ENCODE measurements around the gene DPY19L1. TPM values are rescaled to one million over a fixed set of nuclear protein-coding genes. Genes with fewer than 3 reads are reported as not detected.
"Not testable (repeated sequence)": the region's sequence is repeated elsewhere in the genome, so short reads cannot be mapped to it uniquely, and the experiment has no call there.

The DPY19L1 gene
- total RNA-seq (10.8 TPM), polyA plus RNA-seq (5.5 TPM)
- long read RNA-seq, donor 1, result 0 reads
- long read RNA-seq, donor 2, result 0 reads
- long read RNA-seq, donor 3, full-length matches to known transcripts, result 1 of 1 reads
- long read RNA-seq, donor 3, partial matches to known transcripts, result 0 of 1 reads
- long read RNA-seq, donor 3, other reads (novel, unspliced or antisense), result 0 of 1 reads
- long read RNA-seq, donor 4, full-length matches to known transcripts, result 1 of 1 reads
- long read RNA-seq, donor 4, partial matches to known transcripts, result 0 of 1 reads
- long read RNA-seq, donor 4, other reads (novel, unspliced or antisense), result 0 of 1 reads
- long read RNA-seq, donor 5, full-length matches to known transcripts, result 1 of 1 reads
- long read RNA-seq, donor 5, partial matches to known transcripts, result 0 of 1 reads
- long read RNA-seq, donor 5, other reads (novel, unspliced or antisense), result 0 of 1 reads
- long read RNA-seq, donor 6, full-length matches to known transcripts, result 2 of 2 reads
- long read RNA-seq, donor 6, partial matches to known transcripts, result 0 of 2 reads
- long read RNA-seq, donor 6, other reads (novel, unspliced or antisense), result 0 of 2 reads
- long read RNA-seq, donor 7, full-length matches to known transcripts, result 3 of 3 reads
- long read RNA-seq, donor 7, partial matches to known transcripts, result 0 of 3 reads
- long read RNA-seq, donor 7, other reads (novel, unspliced or antisense), result 0 of 3 reads
- long read RNA-seq, donor 8, result 0 reads
- long read RNA-seq, donor 9, result 0 reads
- long read RNA-seq, donor 10, full-length matches to known transcripts, result 2 of 2 reads
- long read RNA-seq, donor 10, partial matches to known transcripts, result 0 of 2 reads
- long read RNA-seq, donor 10, other reads (novel, unspliced or antisense), result 0 of 2 reads

DNA sequence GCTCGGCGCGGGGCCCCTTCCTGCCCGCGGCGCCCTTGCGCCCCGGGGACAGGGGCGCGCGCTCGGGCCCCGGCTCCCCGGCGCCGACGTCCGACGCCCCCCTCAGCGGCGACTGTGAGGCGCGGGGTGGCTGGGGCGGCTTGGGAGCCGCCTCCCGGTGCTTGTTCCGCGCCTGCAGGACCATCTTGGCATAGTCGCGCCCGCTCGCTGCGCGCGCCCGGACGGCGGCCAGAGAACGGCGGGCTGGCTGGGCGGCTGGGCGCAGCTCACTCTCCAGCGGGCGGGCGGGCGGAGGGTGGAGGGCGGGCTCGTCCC, at the start of gene DPY19L1:
DPY19L1 (minus strand) TSS at position 275 of the 315 bp plus-strand sequence; CDS start at position 184, 91 bp downstream.
- Histone ChIP-seq H3K27me3 (ENCODE audit: control insufficient read depth in 2 of 2, insufficient read depth in 1 of 2, low read length in 1 of 2) (peaks cover 0 to 26% of the 10 kb centered on the region in 2 donors), H3K4me1 (ENCODE audit: control insufficient read depth in 2 of 2, insufficient read depth in 2 of 2, low read length in 2 of 2) (peaks cover 4 to 5% of the 10 kb centered on the region in 2 donors), H3K36me3 (ENCODE audit: control insufficient read depth in 2 of 2, insufficient read depth in 2 of 2, low read length in 1 of 2) (no peaks in the 10 kb centered on the region), H3K27ac (ENCODE audit: low read depth in 1 of 2, low read length in 1 of 2) (peak within 1 kb of the TSS in 1 of 2 donors; percentile 89), H3K9me3 (ENCODE audit: control insufficient read depth in 2 of 2, insufficient read depth in 1 of 2, low read length in 1 of 2) (peaks cover 0 to 3% of the 10 kb centered on the region in 2 donors), H3K4me3 (ENCODE audit: low read length in 2 of 2) (peak within 1 kb of the TSS; percentile 62 to 88)
- no peak for DNase-seq (ENCODE audit: low read depth in 6 of 9, low spot score in 9 of 9)
- WGBS, result under 1% methylated on average over 48 of the region's 48 CpGs

DNA sequence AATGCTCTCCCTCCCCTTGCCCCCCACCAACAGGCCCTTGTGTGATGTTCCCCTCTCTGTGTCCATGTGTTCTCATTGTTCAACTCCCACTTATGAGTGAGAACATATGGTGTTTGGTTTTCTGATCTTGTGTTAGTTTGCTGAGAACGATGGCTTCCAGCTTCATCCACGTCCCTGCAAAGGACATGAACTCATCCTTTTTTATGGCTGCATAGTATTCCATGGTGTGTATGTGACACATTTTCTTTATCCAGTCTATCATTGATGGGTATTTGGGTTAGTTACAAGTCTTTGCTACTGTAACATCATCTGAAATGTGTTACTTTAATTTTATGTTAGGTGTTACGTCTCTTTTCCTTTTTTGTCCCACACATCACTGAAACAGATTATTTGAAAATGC, 42.2 kb upstream of the DPY19L1 start:
- not testable (repeated sequence) for DNase-seq (ENCODE audit: low read depth in 6 of 9, low spot score in 9 of 9); H3K27me3 ChIP-seq (ENCODE audit: control insufficient read depth in 2 of 2, insufficient read depth in 1 of 2, low read length in 1 of 2); H3K4me1 ChIP-seq (ENCODE audit: control insufficient read depth in 2 of 2, insufficient read depth in 2 of 2, low read length in 2 of 2); H3K36me3 ChIP-seq (ENCODE audit: control insufficient read depth in 2 of 2, insufficient read depth in 2 of 2, low read length in 1 of 2); H3K4me3 ChIP-seq (ENCODE audit: low read length in 2 of 2); H3K9me3 ChIP-seq (ENCODE audit: control insufficient read depth in 2 of 2, insufficient read depth in 1 of 2, low read length in 1 of 2); H3K27ac ChIP-seq (ENCODE audit: low read depth in 1 of 2, low read length in 1 of 2)
- 81% methylated on average over 3 of the region's 3 CpGs for WGBS

- WGBS, result 67% methylated on average over 5 of the region's 5 CpGs
- not testable (repeated sequence) for H3K27me3 ChIP-seq (ENCODE audit: control insufficient read depth in 2 of 2, insufficient read depth in 1 of 2, low read length in 1 of 2); H3K4me1 ChIP-seq (ENCODE audit: control insufficient read depth in 2 of 2, insufficient read depth in 2 of 2, low read length in 2 of 2); H3K9me3 ChIP-seq (ENCODE audit: control insufficient read depth in 2 of 2, insufficient read depth in 1 of 2, low read length in 1 of 2); DNase-seq (ENCODE audit: low read depth in 6 of 9, low spot score in 9 of 9); H3K4me3 ChIP-seq (ENCODE audit: low read length in 2 of 2); H3K27ac ChIP-seq (ENCODE audit: low read depth in 1 of 2, low read length in 1 of 2); H3K36me3 ChIP-seq (ENCODE audit: control insufficient read depth in 2 of 2, insufficient read depth in 2 of 2, low read length in 1 of 2)
Observed at GRCh38 chr7:35074008-35074407, 36.7 kb upstream of the DPY19L1 start.

GRCh38 chr7:35072950-35073827, 35.9 kb upstream of the DPY19L1 start:
- DNase-seq (ENCODE audit: low read depth in 6 of 9, low spot score in 9 of 9); H3K27me3 ChIP-seq (ENCODE audit: control insufficient read depth in 2 of 2, insufficient read depth in 1 of 2, low read length in 1 of 2); H3K27ac ChIP-seq (ENCODE audit: low read depth in 1 of 2, low read length in 1 of 2); H3K36me3 ChIP-seq (ENCODE audit: control insufficient read depth in 2 of 2, insufficient read depth in 2 of 2, low read length in 1 of 2); H3K9me3 ChIP-seq (ENCODE audit: control insufficient read depth in 2 of 2, insufficient read depth in 1 of 2, low read length in 1 of 2); H3K4me3 ChIP-seq (ENCODE audit: low read length in 2 of 2); H3K4me1 ChIP-seq (ENCODE audit: control insufficient read depth in 2 of 2, insufficient read depth in 2 of 2, low read length in 2 of 2): not testable (repeated sequence)
- WGBS, result 43% methylated on average over 14 of the region's 14 CpGs

- DNase-seq (ENCODE audit: low read depth in 6 of 9, low spot score in 9 of 9), result not testable (repeated sequence)
Observed at GRCh38 chr7:35069084-35069483, 31.8 kb upstream of the DPY19L1 start.

GRCh38 chr7:35065382-35065781, 28.1 kb upstream of the DPY19L1 start:
- DNase-seq (ENCODE audit: low read depth in 6 of 9, low spot score in 9 of 9); H3K9me3 ChIP-seq (ENCODE audit: control insufficient read depth in 2 of 2, insufficient read depth in 1 of 2, low read length in 1 of 2); H3K27ac ChIP-seq (ENCODE audit: low read depth in 1 of 2, low read length in 1 of 2); H3K27me3 ChIP-seq (ENCODE audit: control insufficient read depth in 2 of 2, insufficient read depth in 1 of 2, low read length in 1 of 2); H3K4me1 ChIP-seq (ENCODE audit: control insufficient read depth in 2 of 2, insufficient read depth in 2 of 2, low read length in 2 of 2); H3K4me3 ChIP-seq (ENCODE audit: low read length in 2 of 2); H3K36me3 ChIP-seq (ENCODE audit: control insufficient read depth in 2 of 2, insufficient read depth in 2 of 2, low read length in 1 of 2): not testable (repeated sequence)
- 69% methylated on average over 2 of the region's 2 CpGs for whole genome bisulfite sequencing

More at GRCh38 chr7:35069084-35069483, 31.8 kb upstream of the DPY19L1 start:
- 93% methylated on average over 1 of the region's 1 CpG for WGBS
- H3K9me3 ChIP-seq (ENCODE audit: control insufficient read depth in 2 of 2, insufficient read depth in 1 of 2, low read length in 1 of 2); H3K4me1 ChIP-seq (ENCODE audit: control insufficient read depth in 2 of 2, insufficient read depth in 2 of 2, low read length in 2 of 2); H3K4me3 ChIP-seq (ENCODE audit: low read length in 2 of 2); H3K36me3 ChIP-seq (ENCODE audit: control insufficient read depth in 2 of 2, insufficient read depth in 2 of 2, low read length in 1 of 2); H3K27me3 ChIP-seq (ENCODE audit: control insufficient read depth in 2 of 2, insufficient read depth in 1 of 2, low read length in 1 of 2); H3K27ac ChIP-seq (ENCODE audit: low read depth in 1 of 2, low read length in 1 of 2): not testable (repeated sequence)

GRCh38 chr7:35058571-35058970, 21.3 kb upstream of the DPY19L1 start:
- WGBS, result over 99% methylated on average over 3 of the region's 3 CpGs
- H3K9me3 ChIP-seq (ENCODE audit: control insufficient read depth in 2 of 2, insufficient read depth in 1 of 2, low read length in 1 of 2); H3K4me3 ChIP-seq (ENCODE audit: low read length in 2 of 2): not testable (repeated sequence)

DNA sequence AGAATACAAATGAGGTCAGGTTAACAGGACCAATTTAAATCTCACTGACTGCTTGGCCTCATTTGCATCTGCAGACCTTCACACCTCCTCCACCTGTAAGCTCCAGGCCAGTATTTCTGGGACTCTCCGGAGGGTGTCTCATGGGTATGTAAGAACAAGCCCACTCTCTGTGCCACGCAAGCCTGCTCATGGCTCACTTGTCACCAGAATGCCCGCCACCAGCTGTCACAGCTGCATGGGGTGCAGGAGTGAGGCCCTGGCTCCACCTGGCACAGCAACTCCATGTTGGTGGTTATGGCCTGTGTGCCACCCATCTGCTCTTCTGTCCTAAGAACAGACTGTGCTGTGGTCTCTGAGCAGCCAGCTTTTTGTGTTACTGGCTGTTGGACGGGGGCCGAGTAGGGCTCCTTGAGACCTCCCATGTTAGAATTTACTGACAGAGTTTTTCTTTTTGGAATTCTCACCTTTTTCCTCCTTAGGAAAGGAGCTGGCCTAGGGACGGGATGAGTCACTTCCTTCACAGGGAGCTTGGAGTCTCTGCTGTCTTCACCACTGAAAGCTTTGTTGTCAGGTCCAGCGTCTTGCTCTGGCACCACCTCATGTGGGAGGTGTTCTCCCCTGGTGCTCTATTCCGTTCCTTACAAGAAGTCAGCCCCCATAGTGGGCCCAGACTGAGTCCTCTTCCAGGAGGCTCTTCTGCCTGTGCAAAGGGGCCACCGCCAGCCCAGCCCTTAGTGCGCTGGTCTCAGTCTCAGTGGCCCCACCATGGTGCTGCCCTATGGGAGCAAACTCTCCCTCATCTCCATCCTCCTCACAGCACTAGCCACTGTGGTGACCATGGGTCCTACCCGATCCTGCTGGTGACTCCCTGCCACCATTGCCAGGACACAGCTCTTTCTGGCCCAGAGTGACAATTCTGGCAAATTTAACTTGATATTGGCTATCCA, 20.5 kb upstream of the DPY19L1 start:
- H3K4me1 ChIP-seq (ENCODE audit: control insufficient read depth in 2 of 2, insufficient read depth in 2 of 2, low read length in 2 of 2); H3K27me3 ChIP-seq (ENCODE audit: control insufficient read depth in 2 of 2, insufficient read depth in 1 of 2, low read length in 1 of 2); H3K9me3 ChIP-seq (ENCODE audit: control insufficient read depth in 2 of 2, insufficient read depth in 1 of 2, low read length in 1 of 2); DNase-seq (ENCODE audit: low read depth in 6 of 9, low spot score in 9 of 9); H3K4me3 ChIP-seq (ENCODE audit: low read length in 2 of 2); H3K36me3 ChIP-seq (ENCODE audit: control insufficient read depth in 2 of 2, insufficient read depth in 2 of 2, low read length in 1 of 2); H3K27ac ChIP-seq (ENCODE audit: low read depth in 1 of 2, low read length in 1 of 2): not testable (repeated sequence)
- WGBS, result 92% methylated on average over 11 of the region's 11 CpGs

More at GRCh38 chr7:35058571-35058970, 21.3 kb upstream of the DPY19L1 start:
- not testable (repeated sequence) for H3K27me3 ChIP-seq (ENCODE audit: control insufficient read depth in 2 of 2, insufficient read depth in 1 of 2, low read length in 1 of 2); H3K36me3 ChIP-seq (ENCODE audit: control insufficient read depth in 2 of 2, insufficient read depth in 2 of 2, low read length in 1 of 2); H3K4me1 ChIP-seq (ENCODE audit: control insufficient read depth in 2 of 2, insufficient read depth in 2 of 2, low read length in 2 of 2); DNase-seq (ENCODE audit: low read depth in 6 of 9, low spot score in 9 of 9); H3K27ac ChIP-seq (ENCODE audit: low read depth in 1 of 2, low read length in 1 of 2)
